WI38 (cell line): ENCODE data around the gene SNRK.

Source experiments
- H3K4me3 ChIP-seq: 2 replicates; pipeline ENCODE4 v1.5.1; 2011; ENCODE audit warnings: low read depth, mild to moderate bottlenecking, control low read depth, low read length
- TF ChIP-seq, protein P1 (sequence below): IDR thresholded peaks from 2 replicates; pipeline ENCODE4 v1.5.1; 2012; ENCODE audit warnings: low read depth, mild to moderate bottlenecking, control low read depth, low read length

SNRK gene

DNA sequence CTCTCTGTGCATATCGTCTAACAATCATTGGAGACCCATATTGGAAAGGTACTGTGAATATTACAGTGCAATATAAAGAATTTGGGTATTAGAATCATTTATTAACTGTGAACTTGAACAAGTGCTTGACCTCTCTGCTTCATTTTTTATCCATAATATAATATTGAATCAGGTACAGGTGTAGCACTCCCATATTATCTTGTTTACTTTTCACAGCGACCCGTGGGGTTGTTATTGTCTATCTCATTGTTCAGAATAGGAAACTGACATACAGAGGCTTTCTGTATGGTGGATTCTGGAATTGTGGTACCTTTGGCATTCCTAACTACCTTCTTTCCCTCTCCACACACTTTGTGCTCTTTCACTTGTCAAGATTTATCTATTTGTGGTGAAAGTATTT, 17.8 kb downstream of the SNRK start:
- no peak overlapping the region for H3K4me3 ChIP-seq
- TF ChIP-seq, protein P1, sequence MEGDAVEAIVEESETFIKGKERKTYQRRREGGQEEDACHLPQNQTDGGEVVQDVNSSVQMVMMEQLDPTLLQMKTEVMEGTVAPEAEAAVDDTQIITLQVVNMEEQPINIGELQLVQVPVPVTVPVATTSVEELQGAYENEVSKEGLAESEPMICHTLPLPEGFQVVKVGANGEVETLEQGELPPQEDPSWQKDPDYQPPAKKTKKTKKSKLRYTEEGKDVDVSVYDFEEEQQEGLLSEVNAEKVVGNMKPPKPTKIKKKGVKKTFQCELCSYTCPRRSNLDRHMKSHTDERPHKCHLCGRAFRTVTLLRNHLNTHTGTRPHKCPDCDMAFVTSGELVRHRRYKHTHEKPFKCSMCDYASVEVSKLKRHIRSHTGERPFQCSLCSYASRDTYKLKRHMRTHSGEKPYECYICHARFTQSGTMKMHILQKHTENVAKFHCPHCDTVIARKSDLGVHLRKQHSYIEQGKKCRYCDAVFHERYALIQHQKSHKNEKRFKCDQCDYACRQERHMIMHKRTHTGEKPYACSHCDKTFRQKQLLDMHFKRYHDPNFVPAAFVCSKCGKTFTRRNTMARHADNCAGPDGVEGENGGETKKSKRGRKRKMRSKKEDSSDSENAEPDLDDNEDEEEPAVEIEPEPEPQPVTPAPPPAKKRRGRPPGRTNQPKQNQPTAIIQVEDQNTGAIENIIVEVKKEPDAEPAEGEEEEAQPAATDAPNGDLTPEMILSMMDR: no peak

GRCh38 chr3:43307226-43307625, 20.9 kb downstream of the SNRK start:
- TF ChIP-seq, protein P1: no peak

DNA sequence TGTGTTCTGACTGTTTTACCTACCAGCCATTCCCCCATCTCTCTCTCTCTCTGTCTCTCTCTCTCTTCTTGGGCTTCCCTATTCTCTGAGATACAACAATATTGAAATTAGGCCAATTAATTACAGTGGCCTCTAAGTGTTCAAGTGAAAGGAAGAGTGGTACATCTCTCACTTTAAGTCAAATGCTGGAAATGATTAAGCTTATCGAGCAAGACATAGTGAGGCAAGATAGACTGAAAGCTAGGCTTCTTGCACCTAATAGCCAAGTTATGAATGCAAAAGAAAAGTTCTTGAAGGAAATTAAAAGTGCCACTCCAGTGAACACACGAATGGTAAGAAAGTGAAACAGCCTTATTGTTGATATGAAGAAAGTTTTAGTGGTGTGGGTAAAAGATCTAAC, 21.3 kb downstream of the SNRK start:
- no peak overlapping the region for H3K4me3 ChIP-seq

More at GRCh38 chr3:43307226-43307625, 20.9 kb downstream of the SNRK start:
- no peak overlapping the region for H3K4me3 ChIP-seq

GRCh38 chr3:43309372-43310305, 23.3 kb downstream of the SNRK start:
- TF ChIP-seq, protein P1: no peak
- H3K4me3 ChIP-seq: no peak overlapping the region

More for the DNA sequence above, 21.3 kb downstream of the SNRK start:
- TF ChIP-seq, protein P1: no peak

GRCh38 chr3:43316783-43317460, 30.6 kb downstream of the SNRK start:
- no peak overlapping the region for H3K4me3 ChIP-seq
- TF ChIP-seq, protein P1: no peak

GRCh38 chr3:43317461-43318316, 31.3 kb downstream of the SNRK start:
- TF ChIP-seq, protein P1: no peak
- H3K4me3 ChIP-seq: no peak overlapping the region
